Middle frontal gyrus (tissue), 1 donor: ENCODE measurements around the gene ELMO3.

Source experiments
- DNase-seq: peaks from one replicate; pipeline ENCODE4 v3.0.0-alpha.2; 2015; ENCODE audit warnings: low spot score; ENCODE audit errors: extremely low spot score

Gene ELMO3

DNA sequence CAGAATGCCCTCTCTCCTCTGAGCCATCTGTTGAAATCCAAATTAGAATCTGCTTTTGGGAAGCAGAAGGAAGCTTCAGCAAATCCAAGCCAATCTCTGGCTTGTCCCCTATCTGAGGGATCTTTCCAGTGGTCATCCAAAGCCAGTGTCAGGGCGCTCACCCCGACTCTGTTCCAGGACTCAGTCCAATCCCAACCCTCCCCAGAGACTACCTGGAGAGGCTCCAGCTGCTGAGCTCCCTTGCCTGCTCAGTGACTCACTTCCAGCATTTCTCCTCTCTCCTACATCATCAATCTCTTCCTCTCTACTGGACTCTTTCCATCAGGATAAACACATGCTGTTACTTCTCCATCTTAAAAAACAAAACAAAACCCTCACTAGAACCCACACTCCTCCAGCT, 17.6 kb upstream of the ELMO3 start:
- DNase-seq = no peak

DNA sequence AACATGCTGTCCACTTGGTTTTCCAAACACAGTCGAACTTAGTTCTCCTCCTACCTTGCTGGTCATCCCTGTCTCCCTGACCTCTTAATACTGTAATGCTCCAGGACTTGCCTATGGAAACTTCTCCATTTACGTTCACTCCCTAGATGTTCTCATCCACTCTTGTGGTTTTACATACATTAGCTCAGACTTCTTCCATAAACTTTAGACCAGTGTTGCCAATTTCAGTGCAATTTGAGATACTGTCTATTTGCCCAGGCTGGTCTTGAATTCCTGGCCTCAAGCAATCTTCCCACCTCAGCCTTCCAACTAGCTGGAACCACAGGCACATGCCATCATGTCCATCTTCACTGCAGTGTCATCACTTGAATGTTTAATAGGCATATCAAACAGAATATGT, 16.6 kb upstream of the ELMO3 start:
- no peak for DNase-seq

GRCh38 chr16:67183284-67183626, 15.7 kb upstream of the ELMO3 start:
- no peak for DNase-seq

DNA sequence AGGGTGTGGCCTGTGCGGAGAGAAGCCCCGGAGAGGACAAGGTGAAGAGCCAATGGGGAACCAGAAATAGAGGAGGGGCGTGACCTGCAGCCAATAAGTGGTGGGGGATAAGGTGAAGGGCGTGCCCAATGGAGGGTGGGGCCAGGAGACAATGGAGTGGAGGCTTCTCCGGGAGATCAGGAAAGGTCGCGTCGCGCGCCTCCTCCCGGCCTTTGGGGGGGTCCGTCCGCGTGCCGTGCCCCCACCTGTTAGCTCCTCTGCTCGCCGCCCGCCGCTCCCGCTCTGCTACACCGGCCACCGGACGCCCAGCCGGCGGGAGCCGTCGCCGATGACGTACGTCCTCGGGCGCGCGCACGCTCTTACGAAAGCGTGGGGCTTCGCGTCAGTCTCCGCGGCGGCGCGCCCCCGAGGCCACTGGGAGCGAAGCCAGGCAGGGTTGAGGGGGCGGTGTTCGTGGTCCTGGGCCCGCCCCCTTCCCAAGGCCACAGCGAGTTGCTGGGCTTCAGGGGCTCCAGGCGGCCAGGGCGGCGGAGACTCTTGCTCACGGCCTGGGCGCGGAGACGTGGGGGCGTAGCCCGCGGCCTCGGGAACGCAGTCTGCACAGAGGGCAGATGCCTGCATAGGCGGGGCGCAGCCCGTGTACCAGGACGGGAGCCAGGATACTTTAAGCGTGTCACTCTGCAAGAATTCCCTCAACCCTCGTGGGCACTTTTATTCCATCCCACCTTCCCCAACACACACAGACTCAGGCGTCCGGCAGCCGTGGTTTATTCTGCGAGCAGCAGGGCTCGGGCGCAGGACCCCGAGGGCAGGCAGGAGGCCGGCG, 15.1 kb upstream of the ELMO3 start, which contains the start of gene MATCAP1:
Gene MATCAP1, minus strand, starts transcription at position 337 of the 826 bp plus-strand sequence. CDS start 3,353 bp downstream, outside the sequence.
- DNase-seq = peak; percentile 88

GRCh38 chr16:67184453-67184994, 14.4 kb upstream of the ELMO3 start:
- DNase-seq = no peak

GRCh38 chr16:67184995-67185650, 13.8 kb upstream of the ELMO3 start:
- no peak for DNase-seq

GRCh38 chr16:67185651-67186134, 13.2 kb upstream of the ELMO3 start:
- no peak for DNase-seq

GRCh38 chr16:67186550-67186950, 12.4 kb upstream of the ELMO3 start:
- no peak for DNase-seq

DNA sequence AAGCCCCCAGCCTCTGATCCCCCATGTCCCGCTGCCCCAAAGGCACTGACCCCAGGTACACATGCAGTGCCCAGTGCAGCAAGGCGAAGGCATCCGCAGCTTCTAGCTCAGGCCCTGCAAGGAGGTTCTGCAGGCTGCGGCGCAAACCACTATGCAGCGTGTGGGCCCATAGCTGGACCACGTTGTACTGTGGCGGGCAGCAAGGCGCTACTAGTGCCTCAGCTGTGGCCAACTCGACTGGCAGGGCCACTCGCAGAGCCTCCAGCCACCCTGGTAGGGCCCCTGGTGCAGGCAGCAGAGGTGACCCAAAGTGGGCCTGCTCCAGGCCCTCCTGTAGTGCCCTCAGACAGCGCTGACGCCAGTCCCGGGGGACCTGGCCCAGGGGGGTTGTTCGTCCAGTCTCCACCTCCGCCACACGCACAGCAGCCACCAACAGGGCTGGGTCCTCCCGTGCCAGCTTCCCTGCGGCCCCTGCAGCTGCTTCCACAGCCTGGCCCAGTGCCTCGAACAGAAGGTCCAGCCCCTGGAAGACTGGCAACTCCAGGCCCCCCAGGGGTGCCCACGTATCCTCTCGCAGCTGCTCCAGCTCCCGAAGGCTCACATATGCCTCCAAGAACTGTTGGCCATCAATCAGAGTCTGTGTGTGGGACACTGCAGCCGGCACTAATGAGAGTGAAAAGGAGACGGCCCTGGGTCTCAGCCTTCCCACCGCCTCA, 11.6 kb upstream of the ELMO3 start:
- DNase-seq = no peak

- DNase-seq = no peak
Observed at GRCh38 chr16:67188323-67188722, 10.6 kb upstream of the ELMO3 start.

DNA sequence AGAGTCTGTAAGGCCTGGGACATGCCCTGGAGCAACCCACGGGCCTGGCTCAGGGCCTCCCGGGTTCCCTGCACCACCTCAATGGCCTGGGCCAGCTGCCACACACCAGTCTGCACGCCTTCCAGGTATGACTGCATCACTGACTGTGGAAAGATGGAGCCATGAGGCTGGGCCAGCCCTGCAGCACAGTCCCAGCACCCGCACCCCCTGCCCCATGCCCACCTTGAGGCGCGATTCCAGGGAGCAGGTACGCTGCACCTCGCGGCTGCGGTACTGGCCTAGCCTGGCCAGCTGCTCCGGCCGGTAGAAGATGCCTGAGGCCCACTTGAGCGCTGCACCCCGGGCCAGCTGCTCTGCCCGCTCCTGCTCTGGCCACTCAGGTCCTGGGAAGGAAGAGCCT, 10.1 kb upstream of the ELMO3 start:
- DNase-seq = no peak

DNA sequence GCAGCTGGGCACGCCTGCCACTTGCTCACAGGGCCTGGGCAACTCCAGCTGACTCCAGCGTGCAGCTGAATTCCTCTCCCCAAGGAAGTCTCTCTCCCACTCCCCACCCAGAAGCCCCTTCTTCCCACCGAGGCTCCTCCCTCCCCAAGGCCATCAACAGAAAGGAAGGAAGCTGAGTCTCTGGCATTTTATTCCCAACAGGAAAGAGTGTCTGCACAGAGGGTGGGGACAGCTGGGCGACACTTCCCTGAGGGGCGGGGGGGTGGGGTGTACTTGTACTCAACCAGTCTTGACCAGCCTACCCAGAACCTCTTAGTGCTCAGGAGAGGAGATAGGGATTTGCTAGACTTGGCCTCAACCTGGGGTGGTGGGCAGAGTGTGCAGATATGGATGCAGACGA, 8.9 kb upstream of the ELMO3 start, which contains the start of gene EXOC3L1:
Gene EXOC3L1, minus strand, starts transcription at position 96 of the 400 bp plus-strand sequence. CDS start 460 bp downstream, outside the sequence.
- DNase-seq = no peak

- no peak for DNase-seq
Observed at GRCh38 chr16:67190448-67191399, 8.2 kb upstream of the ELMO3 start.

- DNase-seq = no peak
Observed at GRCh38 chr16:67191411-67191994, 7.4 kb upstream of the ELMO3 start.

- peak; percentile 90 for DNase-seq
Observed at GRCh38 chr16:67191995-67192681, 6.8 kb upstream of the ELMO3 start, which contains the start of gene E2F4. E2F4 (plus strand) TSS chr16:67192155; CDS start chr16:67192228, 73 bp downstream.

DNA sequence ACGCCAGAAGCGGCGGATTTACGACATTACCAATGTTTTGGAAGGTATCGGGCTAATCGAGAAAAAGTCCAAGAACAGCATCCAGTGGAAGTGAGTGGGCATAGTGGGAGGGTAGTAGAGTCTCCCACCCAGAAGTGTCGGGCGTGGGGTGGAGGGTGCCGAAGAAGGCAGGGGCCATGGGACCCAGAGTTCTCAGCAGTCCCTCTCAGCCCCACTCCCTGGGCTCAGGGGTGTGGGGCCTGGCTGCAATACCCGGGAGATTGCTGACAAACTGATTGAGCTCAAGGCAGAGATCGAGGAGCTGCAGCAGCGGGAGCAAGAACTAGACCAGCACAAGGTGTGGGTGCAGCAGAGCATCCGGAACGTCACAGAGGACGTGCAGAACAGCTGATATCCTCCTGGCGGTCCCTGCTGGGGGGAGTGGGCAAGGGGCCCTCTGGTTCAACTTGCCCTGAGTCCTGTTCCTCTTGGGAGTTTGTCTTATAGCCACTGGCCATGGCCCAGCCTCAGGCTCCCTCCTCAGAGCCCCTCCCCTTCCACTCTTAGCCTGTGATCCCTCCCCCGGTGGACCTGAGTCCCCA, 6.1 kb upstream of the ELMO3 start:
- no peak for DNase-seq

DNA sequence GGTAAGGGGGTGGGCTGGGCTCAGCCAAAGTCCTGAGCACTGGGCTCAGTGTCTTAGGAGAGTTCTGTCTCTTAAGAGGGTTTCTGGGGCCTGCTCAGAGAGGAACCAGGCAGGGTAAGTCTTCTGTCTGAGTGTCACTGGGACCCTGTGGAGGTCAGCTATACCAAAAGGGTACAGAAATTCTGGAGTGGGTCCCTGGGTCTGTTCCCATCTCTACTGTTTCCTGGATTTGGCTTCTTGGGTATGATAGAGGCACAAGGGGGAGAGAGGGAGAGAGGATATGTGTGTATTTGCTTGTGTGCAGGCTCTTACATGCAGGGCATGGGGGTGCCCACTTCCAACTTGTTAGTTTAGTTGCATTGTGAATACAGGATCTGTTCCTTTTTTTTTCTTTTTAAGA, 5.4 kb upstream of the ELMO3 start:
- DNase-seq = no peak

DNA sequence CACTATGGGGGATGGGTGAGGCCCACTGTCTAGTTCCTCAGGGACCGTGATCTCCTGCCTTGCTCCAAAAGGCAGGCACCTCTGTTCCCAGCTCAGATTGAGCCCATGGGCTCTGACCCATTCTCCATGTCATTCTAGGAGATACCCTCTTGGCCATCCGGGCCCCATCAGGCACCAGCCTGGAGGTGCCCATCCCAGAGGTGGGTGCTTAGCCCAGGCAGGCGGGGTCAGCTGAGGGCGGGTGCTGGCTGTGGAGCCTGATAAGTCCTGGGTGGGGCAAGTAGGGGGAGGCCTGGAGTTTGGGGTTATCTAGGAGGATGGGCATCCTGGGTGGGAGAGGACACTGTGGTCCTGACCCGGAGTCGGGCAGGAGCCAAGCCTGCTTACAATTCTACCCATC, 4.7 kb upstream of the ELMO3 start:
- no peak for DNase-seq

- DNase-seq = no peak
Observed at GRCh38 chr16:67195676-67196075, 3.3 kb upstream of the ELMO3 start.
